ENCODE results near the gene THBS1.

Gene THBS1

GRCh38 chr15:39584662-39585388 lies 3.9 kb downstream of the THBS1 start:
- no peak overlapping the region for H3K9ac ChIP-seq (ENCODE audit: insufficient read length)
- no peaks in the 10 kb centered on the region for H3K9me3 ChIP-seq (ENCODE audit: low read depth, low read length)
- no peak for DNase-seq (ENCODE audit: low read depth, low spot score)
- no peak overlapping the region for H3K27ac ChIP-seq
- TF ChIP-seq FOXP2 (optimal IDR thresholded peaks at IDR 0.05; ENCODE audit: control extremely low read depth, extremely low read length, insufficient read depth) (no peak), EZH2 (IDR thresholded peaks at IDR 0.05) (no peak), POLR2AphosphoS5 (IDR thresholded peaks at IDR 0.05; ENCODE audit: borderline replicate concordance, low read depth, low read length) (no peak)
- no peaks in the 10 kb centered on the region for H3K36me3 ChIP-seq (ENCODE audit: insufficient read depth, low read length)
- H3K4me3 ChIP-seq, result no peak overlapping the region

GRCh38 chr15:39585389-39585841 lies 4.5 kb downstream of the THBS1 start:
- TF ChIP-seq FOXP2 (optimal IDR thresholded peaks at IDR 0.05; ENCODE audit: control extremely low read depth, extremely low read length, insufficient read depth) (no peak), POLR2AphosphoS5 (IDR thresholded peaks at IDR 0.05; ENCODE audit: borderline replicate concordance, low read depth, low read length) (no peak), EZH2 (IDR thresholded peaks at IDR 0.05) (no peak)
- Histone ChIP-seq H3K9ac (ENCODE audit: insufficient read length) (no peak overlapping the region), H3K4me3 (no peak overlapping the region), H3K27ac (no peak overlapping the region), H3K9me3 (ENCODE audit: low read depth, low read length) (no peaks in the 10 kb centered on the region), H3K36me3 (ENCODE audit: insufficient read depth, low read length) (no peaks in the 10 kb centered on the region)
- no peak for DNase-seq (ENCODE audit: low read depth, low spot score)

- Histone ChIP-seq H3K4me3 (no peak overlapping the region), H3K9me3 (ENCODE audit: low read depth, low read length) (no peaks in the 10 kb centered on the region), H3K9ac (ENCODE audit: insufficient read length) (no peak overlapping the region), H3K27ac (no peak overlapping the region), H3K36me3 (ENCODE audit: insufficient read depth, low read length) (no peaks in the 10 kb centered on the region)
- no peak for TF ChIP-seq POLR2AphosphoS5 (IDR thresholded peaks at IDR 0.05; ENCODE audit: borderline replicate concordance, low read depth, low read length)
- TF ChIP-seq EZH2 (IDR thresholded peaks at IDR 0.05), result no peak
- TF ChIP-seq FOXP2 (optimal IDR thresholded peaks at IDR 0.05; ENCODE audit: control extremely low read depth, extremely low read length, insufficient read depth), result no peak
- no peak for DNase-seq (ENCODE audit: low read depth, low spot score)
Observed at GRCh38 chr15:39585871-39586301, 5.0 kb downstream of the THBS1 start.

- DNase-seq (ENCODE audit: low read depth, low spot score), result no peak
Observed at GRCh38 chr15:39586387-39587095, 5.7 kb downstream of the THBS1 start.

GRCh38 chr15:39587096-39587721 lies 6.3 kb downstream of the THBS1 start:
- DNase-seq (ENCODE audit: low read depth, low spot score), result no peak
- no peaks in the 10 kb centered on the region for H3K9me3 ChIP-seq (ENCODE audit: low read depth, low read length)
- TF ChIP-seq FOXP2 (optimal IDR thresholded peaks at IDR 0.05; ENCODE audit: control extremely low read depth, extremely low read length, insufficient read depth) (no peak), POLR2AphosphoS5 (IDR thresholded peaks at IDR 0.05; ENCODE audit: borderline replicate concordance, low read depth, low read length) (no peak), EZH2 (IDR thresholded peaks at IDR 0.05) (no peak)
- H3K4me3 ChIP-seq, result no peak overlapping the region
- no peak overlapping the region for H3K27ac ChIP-seq
- no peak overlapping the region for H3K9ac ChIP-seq (ENCODE audit: insufficient read length)
- no peaks in the 10 kb centered on the region for H3K36me3 ChIP-seq (ENCODE audit: insufficient read depth, low read length)

More at GRCh38 chr15:39586387-39587095, 5.7 kb downstream of the THBS1 start:
- Histone ChIP-seq H3K36me3 (ENCODE audit: insufficient read depth, low read length) (no peaks in the 10 kb centered on the region), H3K9me3 (ENCODE audit: low read depth, low read length) (no peaks in the 10 kb centered on the region), H3K27ac (no peak overlapping the region), H3K4me3 (no peak overlapping the region), H3K9ac (ENCODE audit: insufficient read length) (no peak overlapping the region)
- no peak for TF ChIP-seq POLR2AphosphoS5 (IDR thresholded peaks at IDR 0.05; ENCODE audit: borderline replicate concordance, low read depth, low read length)
- TF ChIP-seq FOXP2 (optimal IDR thresholded peaks at IDR 0.05; ENCODE audit: control extremely low read depth, extremely low read length, insufficient read depth), result no peak
- no peak for TF ChIP-seq EZH2 (IDR thresholded peaks at IDR 0.05)

- Histone ChIP-seq H3K4me3 (no peak overlapping the region), H3K36me3 (ENCODE audit: insufficient read depth, low read length) (no peaks in the 10 kb centered on the region)
- no peak for DNase-seq (ENCODE audit: low read depth, low spot score)
Observed at GRCh38 chr15:39587731-39588530, 7.1 kb downstream of the THBS1 start.

GRCh38 chr15:39588531-39589192 lies 7.8 kb downstream of the THBS1 start:
- DNase-seq (ENCODE audit: low read depth, low spot score), result no peak
- no peaks in the 10 kb centered on the region for H3K9me3 ChIP-seq (ENCODE audit: low read depth, low read length)
- H3K9ac ChIP-seq (ENCODE audit: insufficient read length), result no peak overlapping the region
- no peak for TF ChIP-seq POLR2AphosphoS5 (IDR thresholded peaks at IDR 0.05; ENCODE audit: borderline replicate concordance, low read depth, low read length)
- TF ChIP-seq FOXP2 (optimal IDR thresholded peaks at IDR 0.05; ENCODE audit: control extremely low read depth, extremely low read length, insufficient read depth), result no peak
- TF ChIP-seq EZH2 (IDR thresholded peaks at IDR 0.05), result no peak
- no peak overlapping the region for H3K27ac ChIP-seq
- no peaks in the 10 kb centered on the region for H3K36me3 ChIP-seq (ENCODE audit: insufficient read depth, low read length)
- H3K4me3 ChIP-seq, result no peak overlapping the region

More at GRCh38 chr15:39587731-39588530, 7.1 kb downstream of the THBS1 start:
- Histone ChIP-seq H3K9me3 (ENCODE audit: low read depth, low read length) (no peaks in the 10 kb centered on the region), H3K9ac (ENCODE audit: insufficient read length) (no peak overlapping the region), H3K27ac (no peak overlapping the region)
- TF ChIP-seq FOXP2 (optimal IDR thresholded peaks at IDR 0.05; ENCODE audit: control extremely low read depth, extremely low read length, insufficient read depth) (no peak), EZH2 (IDR thresholded peaks at IDR 0.05) (no peak), POLR2AphosphoS5 (IDR thresholded peaks at IDR 0.05; ENCODE audit: borderline replicate concordance, low read depth, low read length) (no peak)
